Endothelial cell of umbilical vein (primary cell): Measurements from ENCODE around the gene ITPR2. TPM values are rescaled to one million over a fixed set of nuclear protein-coding genes. Genes with fewer than 3 reads are reported as not detected.

Source experiments
- BruUV-seq: library from RNA; stranded (reverse); fragments of 400-500 nt; replicated peaks from 2 replicates; lab custom pipeline; 2021; lab: Mats Ljungman, UMichigan
- CTCF ChIA-PET: fragments of 300-600, 350-600 bp; sonication (Branson Sonifier 250); formaldehyde crosslinking; loops from one replicate; lab custom pipeline; 2021; ENCODE audit warnings: antibody characterized with exemption, inconsistent platforms; lab: Charles Lee
- POLR2A ChIA-PET: fragments of 300-600, 350-600 bp; sonication (Branson Sonifier 250); formaldehyde crosslinking; loops from one replicate; lab custom pipeline; 2021; ENCODE audit warnings: antibody characterized with exemption, inconsistent platforms; lab: Charles Lee
- DNase-seq: peaks from one replicate; pipeline ENCODE4 v3.0.0-alpha.2; 2011; ENCODE audit warnings: low read depth, low spot score
- FAIRE-seq: peaks from 2 replicates; lab custom pipeline; 2011; peaks lifted over from hg19 to GRCh38; lab: Jason Lieb, UNC
- H2AFZ ChIP-seq: 2 replicates; pipeline ENCODE4 v1.6.0; 2012; ENCODE audit warnings: low read depth, low read length, control low read depth, inconsistent platforms
- H3K27ac ChIP-seq: 2 replicates; pipeline ENCODE4 v1.5.1; 2011; ENCODE audit warnings: low read depth, mild to moderate bottlenecking, control low read depth, low read length, moderate library complexity; ENCODE audit not compliant: insufficient read depth
- H3K27me3 ChIP-seq, 2 experiments: 2 replicates each; pipeline versions ENCODE4 v1.6.0 to v1.6.1; 2011; ENCODE audit warnings: low read length in 2 of 2, mixed read lengths in 1 of 2; ENCODE audit not compliant: control insufficient read depth in 2 of 2, insufficient read depth in 2 of 2
- H3K36me3 ChIP-seq, 2 experiments: 2 replicates in 1 of 2; 3 replicates in 1 of 2; pipeline ENCODE4 v1.5.1; 2011; ENCODE audit warnings: low read length in 2 of 2, mild to moderate bottlenecking in 1 of 2, moderate library complexity in 1 of 2; ENCODE audit not compliant: control insufficient read depth in 2 of 2, insufficient read depth in 2 of 2; ENCODE audit errors: extremely low read depth in 1 of 2
- H3K4me1 ChIP-seq: 3 replicates; pipeline ENCODE4 v1.5.1; 2011; ENCODE audit warnings: mild to moderate bottlenecking, low read length; ENCODE audit not compliant: control insufficient read depth, insufficient read depth; ENCODE audit errors: extremely low read depth
- H3K4me2 ChIP-seq: 2 replicates; pipeline ENCODE4 v1.6.1; 2011; ENCODE audit warnings: low read length, control low read depth, mixed read lengths; ENCODE audit not compliant: insufficient read depth
- H3K4me3 ChIP-seq, 3 experiments: fragments of 200-600 bp in 1 of 3; sonication (generic), shearing (Covaris generic) in 1 of 3; replicated peaks in 1 of 3; 2 replicates each; pipeline ENCODE4 v1.5.1; 2011 to 2016; ENCODE audit warnings: control low read depth in 3 of 3, low read length in 3 of 3, mild to moderate bottlenecking in 2 of 3, inconsistent platforms in 1 of 3, low read depth in 1 of 3, moderate library complexity in 1 of 3; ENCODE audit not compliant: insufficient read depth in 1 of 3
- H3K79me2 ChIP-seq: 2 replicates; pipeline ENCODE4 v1.6.0; 2012; ENCODE audit warnings: low read length, inconsistent platforms; ENCODE audit not compliant: control insufficient read depth, insufficient read depth
- H3K9ac ChIP-seq: replicated peaks from 2 replicates; pipeline ENCODE3; 2011; ENCODE audit warnings: low read length, control low read depth; ENCODE audit not compliant: insufficient read depth; ENCODE audit errors: extremely low read depth
- H3K9me1 ChIP-seq: replicated peaks from 3 replicates; pipeline ENCODE4 v1.6.0; 2011; ENCODE audit warnings: mild to moderate bottlenecking, low read length; ENCODE audit not compliant: control insufficient read depth, insufficient read depth; ENCODE audit errors: extremely low read depth
- H3K9me3 ChIP-seq: replicated peaks from 2 replicates; pipeline ENCODE4 v1.5.1; 2012; ENCODE audit warnings: low read length, inconsistent platforms; ENCODE audit not compliant: control insufficient read depth, insufficient read depth
- H4K20me1 ChIP-seq: replicated peaks from 2 replicates; pipeline ENCODE3; 2011; ENCODE audit warnings: mild to moderate bottlenecking, low read length; ENCODE audit not compliant: control insufficient read depth, insufficient read depth; ENCODE audit errors: extremely low read depth
- CTCF ChIP-seq, 2 donors: IDR thresholded peaks; 1 replicate in 1 of 2; 2 replicates in 1 of 2; pipeline ENCODE4 v1.5.1; 2011; ENCODE audit warnings: low read length in 2 of 2, mild to moderate bottlenecking in 2 of 2, moderate library complexity in 2 of 2, control low read depth in 1 of 2, inconsistent platforms in 1 of 2, low read depth in 1 of 2; ENCODE audit not compliant: insufficient read depth in 1 of 2; ENCODE audit errors: extremely low read depth in 1 of 2
- EZH2 ChIP-seq: IDR thresholded peaks from 2 replicates; pipeline ENCODE4 v1.6.1; 2012; ENCODE audit warnings: borderline replicate concordance, low read depth, mild to moderate bottlenecking, moderate library complexity, low read length, inconsistent platforms; ENCODE audit not compliant: severe bottlenecking
- FOS ChIP-seq: IDR thresholded peaks from 2 replicates; pipeline ENCODE4 v1.6.1; 2011; ENCODE audit warnings: mild to moderate bottlenecking, low read length, moderate library complexity, borderline replicate concordance; ENCODE audit not compliant: insufficient read depth
- GATA2 ChIP-seq: IDR thresholded peaks from 2 replicates; pipeline ENCODE4 v1.7.0; 2011; ENCODE audit warnings: low read depth, mild to moderate bottlenecking, moderate library complexity, mixed read lengths, low read length; ENCODE audit not compliant: insufficient read length, insufficient read depth
- JUN ChIP-seq: IDR thresholded peaks from 2 replicates; pipeline ENCODE4 v1.6.1; 2011; ENCODE audit warnings: borderline replicate concordance, low read depth; ENCODE audit not compliant: insufficient read length, insufficient read depth
- MAX ChIP-seq: IDR thresholded peaks from 2 replicates; pipeline ENCODE4 v1.6.1; 2011; ENCODE audit not compliant: insufficient read depth, insufficient read length
- MYC ChIP-seq: IDR thresholded peaks from one replicate; pipeline ENCODE4 v1.6.1; 2011; ENCODE audit warnings: mild to moderate bottlenecking, low read depth, low read length
- POLR2A ChIP-seq: IDR thresholded peaks from 2 replicates; pipeline ENCODE4 v1.6.1; 2012; ENCODE audit warnings: low read depth, mild to moderate bottlenecking, control low read depth, low read length
- POLR2AphosphoS5 ChIP-seq: IDR thresholded peaks from 2 replicates; pipeline ENCODE4 v1.6.1; 2012; ENCODE audit warnings: low read depth, mild to moderate bottlenecking, control low read depth, low read length, moderate library complexity; ENCODE audit not compliant: insufficient read depth
- dilution Hi-C: fragments of 300-500 bp; cut with MboI; formaldehyde crosslinking; loops from one replicate; pipeline ENCODE4 v1.15.0; 2019; ENCODE audit warnings: low sequenced_read_pairs; ENCODE audit not compliant: extremely low pct_ligation_motif_present
- intact Hi-C: fragments of 100-400 bp; cut with micrococcal nuclease; formaldehyde crosslinking; loops from one replicate; pipeline ENCODE4 v1.10.0; 2022
- polyA plus RNA-seq, 4 experiments: library from polyadenylated mRNA; depleted of rRNA in 3 of 4; stranded (reverse) in 3 of 4; unstranded in 1 of 4; fragments of >200 nt; gene quantifications; 2 replicates each; pipeline versions ENCODE4 v1.2.1 to v1.2.3, GENCODE V29; 2011 to 2012; ENCODE audit warnings: missing spikeins in 1 of 4
- total RNA-seq: library from RNA; stranded (reverse); gene quantifications from 2 replicates; pipeline ENCODE4 v1.2.3, GENCODE V29; 2021

ITPR2 gene
- total and polyA plus RNA-seq, 2 donors (not counting 3 experiments of a cell fraction or from before 2014, with no cell fraction given): 16.2 to 86.8 TPM

- no peak overlapping the region for H2AFZ ChIP-seq
- H4K20me1 ChIP-seq: no peaks in the 10 kb centered on the region
- H3K27ac ChIP-seq: no peak overlapping the region
- H3K36me3 ChIP-seq: peaks cover 0 to 7% of the 10 kb centered on the region in 2 experiments
- POLR2A ChIA-PET: no interaction called here
- dilution Hi-C loops (no loop called here), intact Hi-C loops (loop anchor here (2.0 kb wide), 1 partner anchor 257 kb away; no protein-coding TSS in a partner anchor)
- no peaks in the 10 kb centered on the region for H3K27me3 ChIP-seq
- CTCF ChIA-PET: interaction anchor here (2.1 kb wide), 1 partner anchor 260 kb away, joined by 8 read pairs; no protein-coding TSS in a partner anchor
- H3K4me3 ChIP-seq: no peak overlapping the region
- FAIRE-seq (peak; percentile 12), DNase-seq (no peak)
- H3K9me3 ChIP-seq: no peaks in the 10 kb centered on the region
- H3K9me1 ChIP-seq: no peaks in the 10 kb centered on the region
- no peak for TF ChIP-seq GATA2
- no peak for TF ChIP-seq MYC
- no peak for TF ChIP-seq FOS
- TF ChIP-seq MAX: no peak
- no peak for TF ChIP-seq EZH2
- no peak for TF ChIP-seq POLR2A
- TF ChIP-seq JUN: no peak
- TF ChIP-seq CTCF (IDR thresholded peaks at IDR 0.05; ENCODE audit: extremely low read depth in 1 of 2, insufficient read depth in 1 of 2, low read depth in 1 of 2, low read length in 2 of 2): no peak
- no peak for TF ChIP-seq POLR2AphosphoS5
- no peaks in the 10 kb centered on the region for H3K79me2 ChIP-seq
- no peak overlapping the region for H3K4me2 ChIP-seq
- H3K4me1 ChIP-seq: peaks cover 16% of the 10 kb centered on the region
- H3K9ac ChIP-seq: no peak overlapping the region
- no TSS peak for BruUV-seq
Measured at GRCh38 chr12:26379777-26380467, 453.1 kb downstream of the ITPR2 start.
